ENCODE data around the gene ADCY7.

Gene ADCY7

DNA sequence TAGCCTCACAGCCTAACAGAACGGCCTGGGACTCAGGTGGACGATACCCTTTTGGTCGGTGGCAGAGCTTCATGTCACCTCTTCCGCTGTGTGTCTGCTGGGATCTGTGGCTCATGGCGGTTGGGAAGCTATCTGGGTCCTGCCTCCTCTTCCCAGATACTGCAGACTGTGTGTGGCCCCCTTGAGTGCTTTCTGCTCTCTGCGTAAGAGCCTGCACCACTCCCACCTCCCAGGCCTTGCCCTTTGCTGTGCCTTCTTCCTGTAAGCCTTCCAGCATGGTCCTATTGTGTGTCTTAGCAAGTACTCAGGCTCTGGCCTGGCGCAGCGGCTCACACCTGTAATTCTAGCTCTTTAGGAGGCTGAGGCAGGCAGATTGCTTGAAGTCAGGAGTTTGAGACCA lies 17.5 kb upstream of the ADCY7 start:
- DNase-seq (ENCODE audit: low read depth in 2 of 2): no peak

DNA sequence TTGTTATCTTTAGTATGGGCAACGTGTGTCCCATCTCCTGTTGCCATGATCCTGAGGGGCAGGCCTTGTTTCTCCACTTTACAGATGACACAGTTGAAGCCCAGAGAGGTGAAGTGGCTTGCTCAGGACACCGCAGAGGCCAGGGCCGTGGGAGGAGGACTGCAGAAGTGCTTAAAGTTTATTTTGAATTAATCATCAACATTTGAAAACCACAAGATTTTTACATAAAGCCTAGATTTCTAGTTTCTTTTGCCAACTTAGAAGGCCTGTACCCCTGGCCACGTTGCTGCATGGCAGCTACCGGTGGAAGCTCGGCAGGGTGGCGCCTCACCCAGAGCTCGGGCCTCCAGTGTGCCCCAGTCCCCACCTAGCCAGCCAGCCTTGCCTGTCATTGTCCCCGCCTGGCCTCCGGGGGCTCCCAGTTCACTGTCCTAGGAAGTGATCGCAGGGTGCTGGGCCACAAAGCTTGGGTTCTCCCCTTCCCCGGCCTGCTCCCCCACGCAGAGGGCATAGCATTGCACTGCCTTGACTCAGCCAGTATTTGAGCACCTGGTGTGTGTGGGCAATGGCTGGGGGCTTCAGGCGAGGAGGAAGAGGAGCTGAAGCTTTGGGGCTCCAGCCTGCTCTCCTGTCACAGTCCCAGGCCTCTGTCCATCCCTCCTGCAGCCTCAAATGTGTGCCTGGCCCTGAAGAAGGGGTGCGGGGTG lies 14.8 kb upstream of the ADCY7 start:
- no peak for DNase-seq (ENCODE audit: low read depth in 2 of 2)

DNA sequence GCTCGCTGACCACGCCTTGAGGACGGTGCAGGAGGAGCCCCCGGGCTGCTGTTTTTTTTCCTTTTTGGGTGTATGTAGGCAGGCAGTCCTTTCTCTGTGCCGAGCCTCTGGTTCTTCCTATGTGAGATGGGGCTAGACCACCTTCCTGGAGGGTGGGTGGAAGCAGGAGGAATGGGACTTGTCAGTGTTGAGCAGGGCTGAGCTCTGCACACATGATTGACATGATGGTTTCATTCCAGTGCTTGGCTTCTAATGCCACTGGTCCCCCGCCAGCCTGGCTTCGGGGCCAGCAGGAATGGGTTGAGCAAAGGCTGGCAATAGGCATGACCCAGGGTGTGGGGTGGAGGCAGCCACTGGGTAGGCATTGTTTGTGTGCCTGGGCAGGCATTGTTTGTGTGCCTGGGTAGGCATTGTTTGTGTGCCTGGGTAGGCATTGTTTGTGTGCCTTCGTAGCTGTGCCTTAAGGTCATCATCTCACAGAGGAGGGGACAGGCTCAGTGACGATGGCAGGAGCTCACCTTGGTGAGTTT lies 14.2 kb upstream of the ADCY7 start:
- no peak for DNase-seq (ENCODE audit: low read depth in 2 of 2)

DNA sequence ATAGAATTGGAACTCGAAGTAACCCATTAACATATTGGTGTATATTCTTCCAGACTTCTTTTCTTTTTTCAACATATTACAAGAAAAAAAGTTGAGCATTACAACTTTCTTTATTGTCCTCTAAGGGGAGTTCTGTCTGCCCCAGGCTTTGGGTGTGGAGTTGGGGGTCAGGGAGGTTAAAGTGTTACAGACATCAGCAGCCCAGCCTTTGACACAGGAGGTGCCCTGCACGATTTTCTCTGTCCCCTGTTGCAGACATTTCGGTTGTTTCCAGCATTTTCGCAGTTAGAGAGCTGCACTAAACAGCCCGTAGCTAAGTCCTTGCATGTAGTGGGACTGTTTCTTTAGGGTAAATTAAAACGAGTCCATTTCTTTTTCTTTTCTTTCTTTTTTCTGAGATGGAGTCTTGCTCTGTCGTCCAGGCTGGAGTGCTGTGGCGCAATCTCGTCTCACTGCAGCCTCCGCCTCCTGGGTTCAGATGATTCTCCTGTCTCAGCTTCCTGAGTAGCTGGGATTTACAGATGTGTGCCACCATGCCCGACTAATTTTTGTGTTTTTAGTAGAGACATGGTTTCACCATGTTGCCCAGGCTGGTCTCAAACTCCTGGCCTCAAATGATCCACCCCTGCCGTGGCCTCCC lies 13.4 kb upstream of the ADCY7 start:
- no peak for DNase-seq (ENCODE audit: low read depth in 2 of 2)

DNA sequence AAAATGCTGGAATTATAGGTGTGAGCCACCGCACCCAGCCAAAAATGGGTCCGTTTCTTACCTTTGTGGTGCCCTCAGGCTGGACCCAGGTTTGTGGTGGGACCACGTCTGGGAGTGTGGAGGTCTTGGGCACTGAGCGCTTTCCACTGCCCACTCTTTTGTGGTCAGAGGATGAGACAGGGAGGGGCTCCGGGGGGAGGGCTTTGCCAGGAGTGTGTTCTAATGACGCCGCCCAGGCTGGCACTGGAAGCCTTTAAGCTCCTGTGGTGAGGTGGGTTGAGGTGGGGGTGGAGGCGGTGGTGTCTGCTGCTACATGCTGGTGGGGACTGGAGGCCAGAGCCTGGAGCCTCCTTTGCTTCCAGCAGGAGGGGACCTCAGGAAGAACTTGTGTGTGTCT lies 12.8 kb upstream of the ADCY7 start:
- no peak for DNase-seq (ENCODE audit: low read depth in 2 of 2)

DNA sequence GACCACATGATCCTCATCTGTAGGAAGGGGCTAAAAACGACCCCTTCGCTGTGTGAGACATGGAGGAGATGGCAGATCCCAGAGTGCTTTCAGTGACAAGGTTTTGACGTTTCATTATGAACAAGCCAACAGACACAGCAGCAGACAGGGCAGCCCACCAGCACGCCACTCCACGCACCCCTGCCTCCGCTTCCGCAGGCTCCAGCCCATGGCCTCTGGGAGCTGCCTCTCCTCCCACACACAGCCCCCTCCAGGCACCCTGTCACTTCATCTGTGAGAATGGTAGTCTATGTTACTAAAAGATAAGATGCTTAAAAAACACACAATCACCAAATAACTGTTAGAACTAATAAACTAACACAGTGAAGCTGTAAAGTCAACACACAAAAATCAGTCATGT lies 12.3 kb upstream of the ADCY7 start:
- DNase-seq (ENCODE audit: low read depth in 2 of 2): no peak

DNA sequence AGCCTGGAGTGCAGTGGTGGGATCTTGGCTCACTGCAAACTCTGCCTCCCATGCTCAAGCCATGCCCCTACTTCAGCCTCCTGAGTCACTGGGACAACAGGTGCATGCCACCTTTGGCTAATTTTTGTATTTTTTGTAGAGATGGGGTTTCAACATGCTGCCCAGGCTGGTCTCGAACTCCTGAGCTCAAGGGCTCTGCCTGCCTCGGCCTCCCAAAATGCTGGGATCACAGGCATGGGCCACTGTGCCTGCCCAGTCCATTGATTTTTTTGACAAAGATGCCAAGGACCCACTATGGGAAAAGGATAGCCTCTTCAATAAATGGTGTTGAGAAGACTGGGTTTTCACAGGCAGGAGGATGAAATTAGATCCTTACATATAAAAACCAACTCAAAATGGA lies 10.8 kb upstream of the ADCY7 start:
- no peak for DNase-seq (ENCODE audit: low read depth in 2 of 2)

DNA sequence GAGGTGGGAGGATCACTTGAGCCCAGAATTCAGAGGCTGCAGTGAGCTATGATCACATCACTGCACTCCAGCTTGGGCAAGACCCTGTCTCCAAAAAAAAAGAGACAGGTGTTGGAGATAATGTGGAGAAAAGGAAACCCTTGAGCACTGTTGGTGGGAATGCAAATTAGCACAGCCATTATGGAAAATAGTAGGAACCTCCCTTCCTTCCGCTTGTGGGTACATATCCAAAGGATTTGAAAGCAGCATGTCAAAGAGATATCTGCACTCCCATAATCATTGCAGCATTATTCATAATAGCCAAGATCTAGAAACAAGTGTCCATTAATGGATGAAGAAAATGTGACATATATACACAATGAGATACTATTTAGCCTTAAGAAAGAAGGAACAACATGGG lies 9.7 kb upstream of the ADCY7 start:
- no peak for DNase-seq (ENCODE audit: low read depth in 2 of 2)

DNA sequence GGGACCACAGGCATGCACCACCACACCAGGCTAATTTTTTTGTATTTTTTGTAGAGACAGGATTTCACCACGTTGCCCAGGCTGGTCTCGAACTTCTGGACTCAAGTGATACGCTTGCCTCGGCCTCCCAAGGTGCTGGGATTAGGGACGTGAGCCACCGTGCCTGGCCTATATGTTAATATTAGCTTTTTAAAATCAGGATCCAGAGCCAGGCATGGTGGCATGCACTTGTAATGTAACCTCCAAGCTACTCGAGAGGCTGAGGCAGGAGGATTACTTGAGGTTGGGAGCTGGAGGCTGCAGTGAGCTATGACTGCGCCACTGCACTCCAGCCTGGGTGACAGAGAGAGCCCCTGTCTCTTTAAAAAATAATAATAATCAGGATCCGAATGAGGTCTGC lies 8.5 kb upstream of the ADCY7 start:
- DNase-seq (ENCODE audit: low read depth in 2 of 2): no peak

DNA sequence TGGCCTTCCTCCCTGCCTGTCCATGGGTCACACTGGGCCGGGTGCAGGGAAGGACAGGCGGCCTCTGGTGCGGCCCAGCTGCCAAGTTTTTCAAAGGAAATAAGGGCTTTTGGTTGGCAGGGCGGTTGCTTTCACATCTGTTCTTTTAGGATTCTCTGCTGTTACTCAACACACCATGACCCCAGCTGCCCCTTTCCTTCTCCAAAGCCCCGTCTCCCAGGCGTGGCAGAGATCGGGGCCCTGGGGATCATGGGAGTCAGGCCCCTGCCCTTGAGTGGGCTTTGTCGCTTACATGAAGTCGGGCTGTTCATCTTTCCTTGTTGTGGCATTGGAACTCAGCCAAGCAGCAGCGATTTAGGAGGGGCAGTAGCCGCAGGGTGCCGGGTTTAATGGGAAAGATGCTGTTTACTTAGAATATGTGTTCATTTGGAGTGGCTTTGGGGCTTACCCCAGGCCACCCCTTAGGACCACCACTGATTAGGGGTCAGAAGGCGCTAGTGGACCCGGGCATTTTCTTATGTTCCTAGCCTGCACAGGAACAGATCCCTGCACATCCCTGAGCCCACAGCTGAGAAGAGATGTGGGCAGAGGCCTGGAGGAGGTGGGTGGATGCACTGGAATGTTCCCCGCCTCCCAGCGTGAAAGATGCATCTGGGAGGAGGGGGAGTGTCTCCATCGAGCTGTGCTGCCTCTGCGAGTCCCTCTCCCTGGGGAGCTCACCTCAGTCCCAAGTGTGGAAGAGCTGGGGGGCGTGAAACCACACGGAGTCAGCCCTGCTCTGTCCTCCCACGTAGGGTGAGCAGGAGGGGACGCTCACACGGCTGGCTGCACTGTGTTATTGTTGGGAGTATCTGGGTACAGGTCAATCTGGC lies 6.8 kb upstream of the ADCY7 start:
- no peak for DNase-seq (ENCODE audit: low read depth in 2 of 2)

DNA sequence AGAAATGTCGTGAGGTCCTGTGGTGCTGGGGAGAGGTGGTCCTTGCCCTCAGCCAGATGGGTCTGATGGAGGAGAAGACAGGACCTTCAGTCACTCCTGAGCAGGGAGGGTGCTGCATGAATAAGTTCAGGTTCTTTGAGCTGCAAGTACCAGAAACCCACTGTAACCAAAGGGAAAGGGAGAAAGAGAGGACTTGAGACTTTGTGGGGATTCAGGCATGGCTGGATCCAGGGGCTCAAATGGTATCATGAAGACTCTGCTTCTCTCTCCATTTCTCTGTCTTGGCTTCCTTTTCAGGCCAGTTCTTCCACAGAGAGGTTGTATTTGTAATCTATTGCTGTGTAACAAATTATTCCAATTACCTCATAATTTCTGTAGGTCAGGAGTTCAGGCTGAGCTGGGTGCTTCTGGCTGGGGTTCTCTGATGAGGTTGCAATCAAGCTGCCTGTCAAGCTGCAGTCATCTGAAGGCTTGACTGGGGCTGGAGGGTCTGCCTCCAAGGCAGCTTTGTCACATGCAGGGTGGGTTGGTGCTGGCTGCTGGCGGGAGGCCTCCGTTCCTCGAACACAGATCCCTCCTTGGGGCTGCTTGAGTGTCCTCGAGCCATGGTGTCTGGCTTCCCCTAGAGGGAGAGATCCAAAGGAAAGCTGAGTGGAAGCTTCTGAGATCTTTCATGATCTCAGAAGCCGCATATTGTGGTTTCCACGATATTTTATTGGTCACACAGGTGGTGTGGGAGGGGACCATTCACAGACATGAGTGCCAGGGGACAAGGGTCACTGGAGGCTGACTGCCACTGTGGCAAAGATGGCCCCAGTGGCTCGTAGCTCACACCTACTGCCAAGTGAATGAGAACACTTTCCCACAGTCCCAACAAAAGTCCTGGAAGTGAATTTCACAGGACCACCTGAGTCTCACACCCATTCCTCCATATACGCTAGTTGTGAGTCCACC lies 5.9 kb upstream of the ADCY7 start:
- DNase-seq (ENCODE audit: low read depth in 2 of 2): no peak

DNA sequence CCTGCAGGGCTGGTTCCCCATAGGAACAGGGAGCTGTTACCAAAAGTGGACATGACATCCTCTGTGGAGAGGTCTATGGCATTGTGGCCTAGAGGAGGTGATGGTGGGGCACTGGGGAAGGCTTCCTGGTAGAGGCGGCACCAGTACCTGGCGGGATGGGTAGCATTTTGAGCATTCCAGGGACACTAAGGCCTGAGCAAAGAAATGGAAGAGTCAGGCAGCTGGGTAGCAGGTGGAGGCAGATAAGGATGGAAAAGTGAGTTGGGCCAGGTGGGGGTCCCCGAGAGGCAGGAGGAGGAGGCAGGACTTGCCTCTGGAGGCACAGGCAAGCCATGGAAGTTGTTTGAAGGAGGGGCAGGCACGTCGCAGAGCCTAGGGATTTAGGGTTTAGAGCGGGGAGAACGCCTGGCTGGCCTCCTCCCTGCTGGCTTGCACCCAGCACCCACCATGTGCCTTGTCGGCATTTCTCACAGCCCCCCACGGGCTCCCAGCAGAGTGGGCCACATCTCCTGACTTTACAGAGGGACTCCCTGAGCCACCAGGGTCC lies 5.1 kb upstream of the ADCY7 start:
- DNase-seq (ENCODE audit: low read depth in 2 of 2): no peak

DNA sequence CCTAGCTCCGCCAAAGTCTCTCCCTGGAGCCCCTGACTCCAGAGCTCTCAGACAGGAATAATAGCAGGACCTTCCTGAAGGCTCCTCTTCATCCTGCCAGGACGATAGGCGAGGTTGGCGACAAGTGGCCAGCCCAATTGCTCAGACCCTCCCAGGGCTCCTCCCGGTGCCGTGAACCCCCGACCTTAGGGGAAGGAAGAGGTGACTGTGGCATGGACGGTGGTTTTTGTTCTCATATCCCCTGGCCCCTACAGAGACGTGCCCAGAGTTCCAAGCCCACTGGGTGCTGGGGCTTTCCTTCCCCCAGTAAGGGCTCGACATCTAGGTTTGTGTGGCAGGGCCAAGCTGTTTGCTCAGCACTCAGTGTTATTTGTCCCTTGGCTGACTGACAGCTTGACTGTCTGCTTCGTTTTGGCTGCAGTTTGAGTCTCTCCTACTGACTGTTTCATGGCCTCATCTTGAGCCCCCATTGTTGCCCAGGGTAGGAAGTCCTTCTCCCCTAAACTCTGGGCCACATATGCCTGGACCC lies 4.6 kb upstream of the ADCY7 start:
- no peak for DNase-seq (ENCODE audit: low read depth in 2 of 2)

DNA sequence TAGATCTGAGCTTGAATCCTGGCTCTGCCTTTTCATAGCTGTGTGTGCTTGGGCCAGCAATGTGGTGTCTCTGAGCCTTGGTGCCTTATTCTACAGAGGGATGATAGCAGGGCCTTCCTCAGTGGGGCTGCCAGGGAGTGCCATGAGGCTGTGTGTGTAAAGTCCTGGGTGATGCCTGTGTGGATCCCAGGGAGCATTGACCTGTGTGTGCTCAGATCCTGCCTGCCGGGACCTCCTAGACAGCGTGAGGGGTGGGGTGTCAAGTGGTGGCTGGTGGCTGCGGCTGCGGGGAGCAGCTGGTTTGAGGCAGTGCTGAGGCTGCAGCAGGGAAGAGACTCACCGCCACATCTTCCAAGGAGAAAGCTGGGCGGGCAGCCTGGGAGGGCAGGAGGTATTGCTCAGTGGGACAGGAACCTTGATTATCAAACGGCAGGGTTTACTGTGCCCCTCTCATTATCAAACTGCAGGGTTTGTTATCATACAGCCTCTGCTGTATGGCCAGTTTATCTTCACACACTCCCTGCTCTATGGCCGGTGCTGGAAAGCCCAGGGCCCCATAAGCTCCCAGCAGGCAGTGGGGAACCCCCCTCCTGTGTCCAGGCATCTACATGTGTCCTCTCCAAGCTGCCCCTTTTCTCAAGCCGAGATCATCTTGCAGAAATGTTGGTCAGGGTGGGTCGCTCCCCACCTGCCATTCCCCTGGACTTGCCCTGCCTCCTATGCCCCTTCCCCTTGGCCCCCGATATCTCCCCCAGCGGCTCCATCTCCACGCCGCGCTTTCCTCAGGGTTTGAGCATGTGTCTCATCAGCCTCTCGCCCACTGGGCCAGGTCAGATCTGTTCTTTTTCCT lies 3.1 kb upstream of the ADCY7 start:
- DNase-seq (ENCODE audit: low read depth in 2 of 2): no peak

DNA sequence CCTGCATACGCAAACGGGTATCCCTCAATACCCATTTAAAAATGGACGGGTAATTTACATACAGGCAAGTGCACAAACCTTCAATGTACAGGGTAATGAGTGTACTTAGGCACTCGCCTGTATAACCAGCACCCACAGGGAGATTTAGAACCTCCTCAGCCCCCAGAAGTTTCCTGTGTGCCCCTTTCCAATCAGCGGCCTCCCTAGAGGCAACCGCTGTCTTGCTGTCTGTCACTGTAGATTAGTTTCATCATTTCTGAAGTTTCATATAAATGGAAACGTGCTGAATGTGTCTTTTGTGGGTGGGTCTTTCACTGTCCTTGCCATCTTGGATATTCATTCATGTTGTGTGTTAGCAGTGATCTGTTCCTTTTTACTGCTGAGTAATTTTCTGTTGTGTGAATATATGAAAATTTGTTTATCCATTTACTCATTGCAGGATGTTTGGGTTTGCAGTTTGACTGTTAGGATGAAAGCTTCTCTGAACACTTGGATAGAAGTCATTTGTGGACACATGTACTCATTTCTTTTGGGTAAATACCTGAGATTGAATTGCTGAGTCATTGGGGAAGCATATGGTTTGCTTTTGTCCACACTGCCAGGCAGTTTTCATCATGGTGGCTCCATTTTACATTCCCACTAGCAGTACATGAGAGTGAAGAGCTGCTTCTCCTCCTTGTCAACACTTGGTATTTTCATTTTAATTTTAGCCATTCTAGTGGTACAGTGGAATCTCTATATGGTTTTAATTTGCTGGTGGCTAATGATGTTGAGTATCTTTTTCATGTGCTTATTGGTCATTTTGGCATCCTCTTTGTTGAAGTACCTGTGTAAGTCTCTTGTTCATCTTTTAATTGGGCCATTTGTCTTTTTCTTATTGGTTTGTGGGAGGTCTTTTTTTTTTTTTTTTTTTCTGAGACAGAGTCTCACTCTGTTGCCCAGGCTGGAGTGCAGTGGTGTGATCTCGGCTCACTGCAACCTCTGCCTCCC lies 2.1 kb upstream of the ADCY7 start:
- DNase-seq (ENCODE audit: low read depth in 2 of 2): no peak

DNA sequence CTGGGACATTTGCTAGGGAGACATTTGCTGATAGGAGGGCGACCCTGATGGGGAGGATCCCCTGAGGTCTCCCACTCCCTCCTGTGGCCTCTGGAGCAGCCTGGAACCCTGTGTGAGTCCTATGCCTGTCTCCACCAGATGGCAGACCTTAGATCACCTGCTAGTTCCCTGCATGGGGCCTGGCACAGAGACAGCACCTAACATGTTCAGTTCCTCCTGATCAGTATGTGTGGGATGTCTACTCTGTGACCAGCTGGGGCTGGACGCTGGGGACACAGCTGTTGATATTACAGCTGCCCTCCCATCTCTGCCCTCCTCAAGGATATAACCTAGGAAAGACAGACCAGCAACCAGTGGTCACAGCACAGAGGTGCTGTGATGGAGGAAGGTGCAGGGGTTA lies 1.1 kb upstream of the ADCY7 start:
- no peak for DNase-seq (ENCODE audit: low read depth in 2 of 2)

DNA sequence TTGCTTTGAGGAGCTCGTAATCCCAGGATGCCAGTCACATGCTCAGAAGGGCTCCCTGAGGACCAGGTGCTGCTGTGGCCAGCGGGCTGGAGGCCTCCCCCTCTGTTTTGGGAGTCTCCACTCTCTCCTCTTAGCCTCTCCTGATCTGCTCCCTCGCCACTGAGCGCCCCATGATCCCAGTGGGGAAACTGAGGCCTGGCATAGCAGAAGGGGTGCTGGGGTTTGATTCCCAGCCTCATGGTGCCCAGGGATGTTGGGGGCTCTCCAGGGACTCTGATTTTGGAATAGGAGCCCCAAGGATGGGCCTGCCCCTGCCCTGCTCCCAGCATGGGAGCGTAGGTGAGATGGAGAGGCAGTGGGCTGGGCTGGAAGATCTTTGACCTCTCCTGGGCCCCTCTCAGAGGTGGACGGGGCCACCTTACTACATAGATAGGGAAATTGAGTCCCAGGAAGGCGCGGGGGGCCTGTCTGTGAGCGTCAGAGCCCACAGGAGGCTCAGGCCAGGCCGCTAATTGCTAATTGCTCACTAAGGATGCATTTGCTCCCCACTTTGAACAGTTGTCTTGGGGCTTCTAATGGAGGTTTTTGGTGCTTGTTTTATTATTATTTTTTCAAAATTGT lies 525 bp upstream of the ADCY7 start:
- DNase-seq (ENCODE audit: low read depth in 2 of 2): no peak

DNA sequence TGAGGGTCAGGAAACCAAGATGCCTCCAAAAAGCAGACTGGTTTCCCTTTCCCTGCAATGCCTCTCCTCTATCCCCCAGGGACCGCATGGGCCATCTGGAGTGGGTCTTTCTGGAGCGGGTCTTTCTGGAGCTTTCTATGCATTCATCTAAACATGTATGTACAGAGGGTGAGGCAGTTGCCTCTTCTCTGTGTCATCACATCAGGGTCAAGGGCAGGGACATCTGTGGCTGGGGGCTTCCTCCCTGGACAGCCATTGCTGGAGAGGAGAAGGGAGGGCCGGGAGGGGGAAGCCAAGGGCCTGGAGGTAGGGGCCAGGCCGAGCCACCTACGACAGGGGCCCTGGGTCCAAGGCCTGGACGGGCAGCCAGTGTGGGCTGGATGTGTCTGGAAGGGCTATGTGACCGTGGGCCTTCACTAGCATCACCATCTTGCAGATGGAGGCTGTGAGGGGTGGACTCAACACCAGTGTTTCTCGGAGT lies 840 bp downstream of the ADCY7 start:
- no peak for DNase-seq (ENCODE audit: low read depth in 2 of 2)

Measured in stimulated activated CD4-positive, alpha-beta T cell treated with anti-CD3 and anti-CD28 coated beads, Interleukin-4, amount 100 ng/mL, for 48 hours (primary cell).